NCI-H1105 (cell line): ENCODE results near the gene PDRG1.
"Not testable (repeated sequence)": the region's sequence is repeated elsewhere in the genome, so short reads cannot be mapped to it uniquely, and the experiment has no call there.

Experiments used
- DNase-seq: peaks from one replicate; lab custom pipeline; 2025; lab: John Stamatoyannopoulos, UW

Gene PDRG1

GRCh38 chr20:31926493-31926892, 25.4 kb downstream of the PDRG1 start:
- DNase-seq: no peak

GRCh38 chr20:31925631-31926030, 26.2 kb downstream of the PDRG1 start:
- no peak for DNase-seq

GRCh38 chr20:31924561-31924960, 27.3 kb downstream of the PDRG1 start:
- DNase-seq: no peak

- DNase-seq: no peak
Measured at GRCh38 chr20:31923388-31924331, 28.2 kb downstream of the PDRG1 start.

GRCh38 chr20:31922588-31922987, 29.3 kb downstream of the PDRG1 start:
- no peak for DNase-seq

GRCh38 chr20:31922181-31922580, 29.7 kb downstream of the PDRG1 start:
- DNase-seq: no peak

- DNase-seq: not testable (repeated sequence)
Measured at GRCh38 chr20:31921480-31921879, 30.4 kb downstream of the PDRG1 start.

- no peak for DNase-seq
Measured at GRCh38 chr20:31920275-31920855, 31.5 kb downstream of the PDRG1 start.

- no peak for DNase-seq
Measured at GRCh38 chr20:31919410-31920155, 32.3 kb downstream of the PDRG1 start.

- DNase-seq: no peak
Measured at GRCh38 chr20:31918466-31919105, 33.3 kb downstream of the PDRG1 start.

GRCh38 chr20:31917962-31918412, 33.9 kb downstream of the PDRG1 start:
- not testable (repeated sequence) for DNase-seq

GRCh38 chr20:31916708-31917107, 35.1 kb downstream of the PDRG1 start:
- no peak for DNase-seq

- no peak for DNase-seq
Measured at GRCh38 chr20:31915491-31916280, 36.2 kb downstream of the PDRG1 start.

GRCh38 chr20:31914170-31914569, 37.7 kb downstream of the PDRG1 start:
- DNase-seq: no peak

- DNase-seq: no peak
Measured at GRCh38 chr20:31913431-31914157, 38.3 kb downstream of the PDRG1 start.

- no peak for DNase-seq
Measured at GRCh38 chr20:31910071-31910803, 41.6 kb downstream of the PDRG1 start.

- DNase-seq: no peak
Measured at GRCh38 chr20:31909253-31910070, 42.4 kb downstream of the PDRG1 start.

GRCh38 chr20:31908424-31908823, 43.4 kb downstream of the PDRG1 start:
- DNase-seq: no peak

- no peak for DNase-seq
Measured at GRCh38 chr20:31908016-31908415, 43.8 kb downstream of the PDRG1 start.
